ENCODE measurements around the gene CCP110.

DNA sequence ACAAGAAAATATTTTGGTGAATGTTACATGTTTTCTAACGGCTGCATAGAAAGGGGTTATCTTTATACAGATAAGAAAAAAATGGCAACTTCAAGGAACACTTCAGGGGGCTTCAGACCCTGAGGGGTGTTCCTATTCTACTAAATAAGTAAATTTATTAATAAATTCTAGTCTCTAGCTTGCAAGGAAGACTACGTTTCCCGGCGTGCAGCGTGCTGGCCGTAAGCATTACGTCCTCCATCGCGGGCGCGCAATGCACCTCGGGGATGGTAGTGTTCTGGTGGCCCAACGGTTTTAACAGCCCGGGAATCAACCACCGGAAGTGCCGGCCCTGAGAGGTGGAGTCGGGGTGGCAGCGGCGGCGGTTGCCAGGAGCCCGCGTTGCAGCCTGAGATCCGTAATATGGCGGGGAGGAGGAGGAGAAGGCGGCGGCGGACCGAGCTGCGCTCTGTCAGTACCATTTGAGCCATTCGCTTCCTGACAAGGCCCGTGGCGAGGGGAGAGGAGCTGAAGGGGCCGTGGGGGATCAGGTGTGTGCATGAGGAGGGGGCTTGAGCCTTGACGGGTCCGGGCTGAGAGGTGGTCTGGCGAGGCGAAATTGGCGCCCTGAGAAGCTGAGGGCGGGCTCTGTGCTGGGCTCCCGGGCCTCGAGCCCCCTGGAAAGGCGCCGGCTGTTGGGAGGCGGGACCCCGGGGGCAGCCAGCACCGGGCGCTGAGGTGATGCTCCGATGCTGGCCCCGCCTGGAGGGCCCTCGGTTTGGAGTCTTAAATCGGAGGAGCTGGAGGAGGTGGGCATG, at the start of gene CCP110:
- TF ChIP-seq, protein P1, sequence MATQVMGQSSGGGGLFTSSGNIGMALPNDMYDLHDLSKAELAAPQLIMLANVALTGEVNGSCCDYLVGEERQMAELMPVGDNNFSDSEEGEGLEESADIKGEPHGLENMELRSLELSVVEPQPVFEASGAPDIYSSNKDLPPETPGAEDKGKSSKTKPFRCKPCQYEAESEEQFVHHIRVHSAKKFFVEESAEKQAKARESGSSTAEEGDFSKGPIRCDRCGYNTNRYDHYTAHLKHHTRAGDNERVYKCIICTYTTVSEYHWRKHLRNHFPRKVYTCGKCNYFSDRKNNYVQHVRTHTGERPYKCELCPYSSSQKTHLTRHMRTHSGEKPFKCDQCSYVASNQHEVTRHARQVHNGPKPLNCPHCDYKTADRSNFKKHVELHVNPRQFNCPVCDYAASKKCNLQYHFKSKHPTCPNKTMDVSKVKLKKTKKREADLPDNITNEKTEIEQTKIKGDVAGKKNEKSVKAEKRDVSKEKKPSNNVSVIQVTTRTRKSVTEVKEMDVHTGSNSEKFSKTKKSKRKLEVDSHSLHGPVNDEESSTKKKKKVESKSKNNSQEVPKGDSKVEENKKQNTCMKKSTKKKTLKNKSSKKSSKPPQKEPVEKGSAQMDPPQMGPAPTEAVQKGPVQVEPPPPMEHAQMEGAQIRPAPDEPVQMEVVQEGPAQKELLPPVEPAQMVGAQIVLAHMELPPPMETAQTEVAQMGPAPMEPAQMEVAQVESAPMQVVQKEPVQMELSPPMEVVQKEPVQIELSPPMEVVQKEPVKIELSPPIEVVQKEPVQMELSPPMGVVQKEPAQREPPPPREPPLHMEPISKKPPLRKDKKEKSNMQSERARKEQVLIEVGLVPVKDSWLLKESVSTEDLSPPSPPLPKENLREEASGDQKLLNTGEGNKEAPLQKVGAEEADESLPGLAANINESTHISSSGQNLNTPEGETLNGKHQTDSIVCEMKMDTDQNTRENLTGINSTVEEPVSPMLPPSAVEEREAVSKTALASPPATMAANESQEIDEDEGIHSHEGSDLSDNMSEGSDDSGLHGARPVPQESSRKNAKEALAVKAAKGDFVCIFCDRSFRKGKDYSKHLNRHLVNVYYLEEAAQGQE (IDR thresholded peaks at IDR 0.05; ENCODE audit: insufficient read depth in 1 of 2, low read depth in 2 of 2, low read length in 1 of 2) = no peak
- TF ChIP-seq, protein P2, sequence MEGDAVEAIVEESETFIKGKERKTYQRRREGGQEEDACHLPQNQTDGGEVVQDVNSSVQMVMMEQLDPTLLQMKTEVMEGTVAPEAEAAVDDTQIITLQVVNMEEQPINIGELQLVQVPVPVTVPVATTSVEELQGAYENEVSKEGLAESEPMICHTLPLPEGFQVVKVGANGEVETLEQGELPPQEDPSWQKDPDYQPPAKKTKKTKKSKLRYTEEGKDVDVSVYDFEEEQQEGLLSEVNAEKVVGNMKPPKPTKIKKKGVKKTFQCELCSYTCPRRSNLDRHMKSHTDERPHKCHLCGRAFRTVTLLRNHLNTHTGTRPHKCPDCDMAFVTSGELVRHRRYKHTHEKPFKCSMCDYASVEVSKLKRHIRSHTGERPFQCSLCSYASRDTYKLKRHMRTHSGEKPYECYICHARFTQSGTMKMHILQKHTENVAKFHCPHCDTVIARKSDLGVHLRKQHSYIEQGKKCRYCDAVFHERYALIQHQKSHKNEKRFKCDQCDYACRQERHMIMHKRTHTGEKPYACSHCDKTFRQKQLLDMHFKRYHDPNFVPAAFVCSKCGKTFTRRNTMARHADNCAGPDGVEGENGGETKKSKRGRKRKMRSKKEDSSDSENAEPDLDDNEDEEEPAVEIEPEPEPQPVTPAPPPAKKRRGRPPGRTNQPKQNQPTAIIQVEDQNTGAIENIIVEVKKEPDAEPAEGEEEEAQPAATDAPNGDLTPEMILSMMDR (IDR thresholded peaks at IDR 0.05) = no peak
- TF ChIP-seq POLR2AphosphoS5 (IDR thresholded peaks at IDR 0.05; ENCODE audit: low read depth, low read length) = peak; percentile 85
- peak; percentile 98 for TF ChIP-seq SIN3A (IDR thresholded peaks at IDR 0.05; ENCODE audit: borderline replicate concordance, insufficient read depth, low read depth, low read length)
- TF ChIP-seq TCF7L2 (IDR thresholded peaks at IDR 0.05; ENCODE audit: low read depth, low read length) = no peak
